Suprapubic skin (tissue), 4 donors: ENCODE data around the gene ZNF521. TPM values are rescaled to one million over a fixed set of nuclear protein-coding genes. Genes with fewer than 3 reads are reported as not detected.

Experiments used
- DNase-seq, 2 donors: peaks; one replicate each; pipeline ENCODE4 v3.0.0-alpha.2; 2019; ENCODE audit warnings: low spot score in 2 of 2
- H3K27ac ChIP-seq: fragments of 200-600 bp; sonication (generic); one replicate; pipeline ENCODE4 v1.5.1; 2019
- H3K27me3 ChIP-seq: fragments of 200-600 bp; sonication (generic); one replicate; pipeline ENCODE4 v1.5.1; 2019
- H3K36me3 ChIP-seq: fragments of 200-600 bp; sonication (generic); one replicate; pipeline ENCODE4 v1.5.1; 2019
- H3K4me1 ChIP-seq: fragments of 200-600 bp; sonication (generic); one replicate; pipeline ENCODE4 v1.5.1; 2019
- H3K4me3 ChIP-seq: fragments of 200-600 bp; sonication (generic); one replicate; pipeline ENCODE4 v1.5.1; 2019; ENCODE audit warnings: mild to moderate bottlenecking
- H3K9me3 ChIP-seq: fragments of 200-600 bp; sonication (generic); one replicate; pipeline ENCODE4 v1.5.1; 2019
- CTCF ChIP-seq, 2 donors: fragments of 200-600 bp in 1 of 2; fragments of 450-650 bp in 1 of 2; sonication (generic) in 1 of 2; IDR thresholded peaks; one replicate each; pipeline ENCODE4 v1.5.1; 2016 to 2019; ENCODE audit warnings: antibody characterized with exemption in 2 of 2, mild to moderate bottlenecking in 1 of 2, moderate library complexity in 1 of 2
- EP300 ChIP-seq: sonication (generic); formaldehyde crosslinking; IDR thresholded peaks from one replicate; pipeline ENCODE4 v1.6.1; 2017; ENCODE audit warnings: antibody characterized with exemption
- POLR2A ChIP-seq, 2 donors: fragments of 450-650 bp; IDR thresholded peaks; one replicate each; pipeline ENCODE4 v1.6.1; 2017; ENCODE audit warnings: antibody characterized with exemption in 2 of 2, mild to moderate bottlenecking in 2 of 2, moderate library complexity in 2 of 2
- POLR2AphosphoS5 ChIP-seq, 3 donors: sonication (generic); formaldehyde crosslinking; IDR thresholded peaks; one replicate each; pipeline ENCODE4 v1.6.1; 2017; ENCODE audit warnings: antibody characterized with exemption in 3 of 3
- WGBS: methylation state at CpG from one replicate; pipeline ENCODE4 v1.1.5; 2018; 5-methylcytosine and 5-hydroxymethylcytosine counted together
- total RNA-seq, 4 donors: library from RNA; depleted of rRNA; stranded (reverse); fragments of >200 nt; gene quantifications; one replicate each; pipeline ENCODE4 v1.1.0, GENCODE V29; 2016

ZNF521 gene
- total RNA-seq, 4 donors from 2014 or later = 6.4 to 13.2 (median 10.1) TPM

GRCh38 chr18:25132786-25133496 is 219.0 kb downstream of the ZNF521 start:
- WGBS = 88% methylated on average over 10 of the region's 10 CpGs
- H3K27me3 ChIP-seq = no peaks in the 10 kb centered on the region
- no peaks in the 10 kb centered on the region for H3K4me1 ChIP-seq
- no peaks in the 10 kb centered on the region for H3K9me3 ChIP-seq
- no peak for DNase-seq
- no peak overlapping the region for H3K27ac ChIP-seq
- no peaks in the 10 kb centered on the region for H3K36me3 ChIP-seq
- TF ChIP-seq CTCF (IDR thresholded peaks at IDR 0.05) (no peak), POLR2A (IDR thresholded peaks at IDR 0.05) (no peak), POLR2AphosphoS5 (IDR thresholded peaks at IDR 0.05) (no peak), EP300 (no peak)
- no peak overlapping the region for H3K4me3 ChIP-seq

- TF ChIP-seq POLR2A (IDR thresholded peaks at IDR 0.05) (no peak), EP300 (no peak), CTCF (IDR thresholded peaks at IDR 0.05) (no peak), POLR2AphosphoS5 (IDR thresholded peaks at IDR 0.05) (no peak)
- H3K27me3 ChIP-seq = no peaks in the 10 kb centered on the region
- WGBS = 92% methylated on average over 1 of the region's 1 CpG
- H3K4me3 ChIP-seq = no peak overlapping the region
- no peaks in the 10 kb centered on the region for H3K36me3 ChIP-seq
- no peaks in the 10 kb centered on the region for H3K4me1 ChIP-seq
- no peaks in the 10 kb centered on the region for H3K9me3 ChIP-seq
- no peak for DNase-seq
- H3K27ac ChIP-seq = no peak overlapping the region
Observed at GRCh38 chr18:25126751-25127150, 225.2 kb downstream of the ZNF521 start.

- Histone ChIP-seq H3K27ac (no peak overlapping the region), H3K27me3 (no peaks in the 10 kb centered on the region), H3K4me1 (no peaks in the 10 kb centered on the region), H3K36me3 (no peaks in the 10 kb centered on the region), H3K4me3 (no peak overlapping the region), H3K9me3 (no peaks in the 10 kb centered on the region)
- no peak for TF ChIP-seq POLR2A (IDR thresholded peaks at IDR 0.05)
- TF ChIP-seq EP300 = no peak
- no peak for TF ChIP-seq CTCF (IDR thresholded peaks at IDR 0.05)
- no peak for TF ChIP-seq POLR2AphosphoS5 (IDR thresholded peaks at IDR 0.05)
- 70% methylated on average over 1 of the region's 1 CpG for WGBS
- no peak for DNase-seq
Observed at GRCh38 chr18:25125680-25126079, 226.3 kb downstream of the ZNF521 start.

- no peak overlapping the region for H3K27ac ChIP-seq
- no peaks in the 10 kb centered on the region for H3K36me3 ChIP-seq
- H3K27me3 ChIP-seq = no peaks in the 10 kb centered on the region
- no peak overlapping the region for H3K4me3 ChIP-seq
- no peaks in the 10 kb centered on the region for H3K9me3 ChIP-seq
- no peaks in the 10 kb centered on the region for H3K4me1 ChIP-seq
- 87% methylated on average over 6 of the region's 6 CpGs for WGBS
- DNase-seq = no peak
- TF ChIP-seq POLR2A (IDR thresholded peaks at IDR 0.05) (no peak), POLR2AphosphoS5 (IDR thresholded peaks at IDR 0.05) (no peak), CTCF (IDR thresholded peaks at IDR 0.05) (no peak), EP300 (no peak)
Observed at GRCh38 chr18:25123438-25124232, 228.3 kb downstream of the ZNF521 start.

- WGBS = 97% methylated on average over 2 of the region's 2 CpGs
- TF ChIP-seq CTCF (IDR thresholded peaks at IDR 0.05) = no peak
- no peak for TF ChIP-seq POLR2AphosphoS5 (IDR thresholded peaks at IDR 0.05)
- TF ChIP-seq POLR2A (IDR thresholded peaks at IDR 0.05) = no peak
- no peak for TF ChIP-seq EP300
- H3K36me3 ChIP-seq = no peaks in the 10 kb centered on the region
- no peaks in the 10 kb centered on the region for H3K9me3 ChIP-seq
- no peak overlapping the region for H3K27ac ChIP-seq
- DNase-seq = no peak
- no peak overlapping the region for H3K4me3 ChIP-seq
- no peaks in the 10 kb centered on the region for H3K4me1 ChIP-seq
- no peaks in the 10 kb centered on the region for H3K27me3 ChIP-seq
Observed at GRCh38 chr18:25121442-25121841, 230.5 kb downstream of the ZNF521 start.
